Mammary epithelial cell (primary cell): ENCODE results near the gene TRAK1.

ENCODE experiments used
- CTCF ChIP-seq, 2 donors: IDR thresholded peaks in 1 of 2; conservative IDR thresholded peaks in 1 of 2; 2 replicates each; pipeline ENCODE4 v1.5.1; 2011 to 2012; ENCODE audit warnings: inconsistent platforms in 2 of 2, low read length in 2 of 2, mild to moderate bottlenecking in 2 of 2, control low read depth in 1 of 2, low read depth in 1 of 2; ENCODE audit not compliant: insufficient read depth in 1 of 2; ENCODE audit errors: extremely low read depth in 1 of 2
- EZH2 ChIP-seq: IDR thresholded peaks from 2 replicates; pipeline ENCODE4 v1.6.1; 2012; ENCODE audit warnings: low read length, inconsistent platforms, borderline replicate concordance

- TF ChIP-seq CTCF (conservative IDR thresholded peaks at IDR 0.05 in 1 of 2, IDR thresholded peaks at IDR 0.05 in 1 of 2; ENCODE audit: extremely low read depth in 1 of 2, insufficient read depth in 1 of 2, low read depth in 1 of 2, low read length in 2 of 2) (no peak), EZH2 (no peak)
These were observed 75.1 kb downstream of the TRAK1 start for GRCh38 chr3:42166214-42166613.
